ENCODE measurements around the gene GTF2A2.

- TF ChIP-seq CTCF (IDR thresholded peaks at IDR 0.05), result no peak
- TF ChIP-seq POLR2A (IDR thresholded peaks at IDR 0.05), result no peak
Observed at GRCh38 chr15:59632714-59633113, 24.6 kb downstream of the GTF2A2 start.

Data from right lobe of liver (tissue), 4 donors.